Psoas muscle (tissue), 8 donors: ENCODE measurements around the gene ITGA1. TPM values are rescaled to one million over a fixed set of nuclear protein-coding genes. Genes with fewer than 3 reads are reported as not detected.

Source experiments
- ATAC-seq, 4 donors: fragments of 200-7000 bp; cut with Tn5 transposase; one replicate each; pipeline ENCODE4 v1.9.1; 2020; ENCODE audit warnings: moderate library complexity in 3 of 4, mild to moderate bottlenecking in 2 of 4
- DNase-seq, 2 donors: peaks; one replicate each; pipeline ENCODE4 v3.0.0-alpha.2; 2020
- H3K27ac ChIP-seq: fragments of 200-600 bp; one replicate; pipeline ENCODE4 v1.8.0; 2022
- H3K27me3 ChIP-seq, 3 donors: fragments of 200-600 bp in 1 of 3; one replicate each; pipeline versions ENCODE4 v1.6.1 to v1.8.0; 2013 to 2022; ENCODE audit warnings: low read length in 2 of 3, mild to moderate bottlenecking in 2 of 3, moderate library complexity in 1 of 3; ENCODE audit not compliant: insufficient read depth in 3 of 3
- H3K36me3 ChIP-seq, 2 donors: fragments of 200-600 bp in 1 of 2; one replicate each; pipeline versions ENCODE4 v1.6.1 to v1.8.0; 2013 to 2022; ENCODE audit warnings: low read depth in 1 of 2, mild to moderate bottlenecking in 1 of 2, moderate library complexity in 1 of 2; ENCODE audit not compliant: insufficient read depth in 1 of 2
- H3K4me1 ChIP-seq: fragments of 200-600 bp; one replicate; pipeline ENCODE4 v1.8.0; 2022
- H3K4me3 ChIP-seq: fragments of 200-600 bp; one replicate; pipeline ENCODE4 v1.8.0; 2022; ENCODE audit warnings: mild to moderate bottlenecking
- H3K9me3 ChIP-seq: fragments of 200-600 bp; one replicate; pipeline ENCODE4 v1.8.0; 2022
- WGBS, 3 donors: extraction: QIAGEN DNeasy Blood & Tissue Kit; methylation state at CpG; one replicate each; pipeline versions ENCODE4 v1.1.6 to v1.1.7; 2013; 5-methylcytosine and 5-hydroxymethylcytosine counted together
- intact Hi-C, 2 donors: fragments of 100-400 bp; cut with DNase I; formaldehyde crosslinking; loops; one replicate each; pipeline versions ENCODE4 v1.11.0 to v1.14.2; 2022
- polyA plus RNA-seq, 3 donors: library from polyadenylated mRNA; stranded (reverse); fragments of 200-250 nt; gene quantifications; one replicate each; pipeline ENCODE4 v1.2.3, GENCODE V29; 2013
- total RNA-seq, 4 donors: library from RNA; stranded (reverse); fragmentation: NEBNext Ultra II Directional in 2 of 4; extraction: Animal tissue kit (Norgen Biotek cat#: 25700) in 2 of 4; gene quantifications; one replicate each; pipeline versions ENCODE4 v1.2.1 to v1.2.4, GENCODE V29; 2021 to 2023
- TF ChIP-seq, protein P1 (sequence below): fragments of 200-600 bp; IDR thresholded peaks from one replicate; pipeline ENCODE4 v1.8.0; 2022; ENCODE audit warnings: antibody characterized with exemption
- donor health status: healthy with polysubstance abuse.
- donor health status: DM: no; HTN: no; CAD: no; lungs with moderate emphysema.
- donor health status: Bipolar disorder and iron deficiency.
- donor health status: healthy.
- donor health status: DM: yes; HTN: yes; CAD: no.
- donor health status: DM: no; HTN: no; CAD: no.
- donor health status: DM: no; HTN: no; CAD: no.
- donor health status: DM: yes; HTN: yes; CAD: no.

ITGA1 gene
- total and polyA plus RNA-seq, 7 donors, result 3.4 to 29.3 (median 13.0) TPM

DNA sequence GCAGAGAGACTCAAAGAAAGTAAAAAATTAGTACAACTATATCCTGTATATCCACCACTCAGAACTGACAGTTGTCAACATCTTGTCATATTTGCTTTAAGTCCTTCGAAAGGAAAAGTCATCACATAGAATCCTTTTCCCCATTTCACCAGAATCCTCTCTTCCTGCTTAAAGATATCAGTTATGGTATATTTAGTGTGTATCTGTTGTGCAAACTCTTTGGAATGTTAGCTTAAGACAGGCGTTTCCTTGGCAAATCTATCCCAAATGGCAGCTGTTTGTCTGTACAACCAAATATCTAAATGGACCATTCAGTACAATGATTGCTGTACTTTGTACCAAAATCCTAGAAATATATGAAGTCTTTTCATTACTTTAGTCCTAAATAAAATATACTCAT lies 98.5 kb downstream of the ITGA1 start:
- H3K9me3 ChIP-seq, result no peaks in the 10 kb centered on the region
- no peak overlapping the region for H3K4me3 ChIP-seq
- no peak for ATAC-seq
- peaks cover 0 to 13% of the 10 kb centered on the region in 2 donors for H3K36me3 ChIP-seq
- no peaks in the 10 kb centered on the region for H3K4me1 ChIP-seq
- DNase-seq, result no peak
- H3K27ac ChIP-seq, result no peak overlapping the region
- 34 to 46% (median 39%) methylated on average over 2 of the region's 2 CpGs for WGBS, 3 donors
- TF ChIP-seq, protein P1, sequence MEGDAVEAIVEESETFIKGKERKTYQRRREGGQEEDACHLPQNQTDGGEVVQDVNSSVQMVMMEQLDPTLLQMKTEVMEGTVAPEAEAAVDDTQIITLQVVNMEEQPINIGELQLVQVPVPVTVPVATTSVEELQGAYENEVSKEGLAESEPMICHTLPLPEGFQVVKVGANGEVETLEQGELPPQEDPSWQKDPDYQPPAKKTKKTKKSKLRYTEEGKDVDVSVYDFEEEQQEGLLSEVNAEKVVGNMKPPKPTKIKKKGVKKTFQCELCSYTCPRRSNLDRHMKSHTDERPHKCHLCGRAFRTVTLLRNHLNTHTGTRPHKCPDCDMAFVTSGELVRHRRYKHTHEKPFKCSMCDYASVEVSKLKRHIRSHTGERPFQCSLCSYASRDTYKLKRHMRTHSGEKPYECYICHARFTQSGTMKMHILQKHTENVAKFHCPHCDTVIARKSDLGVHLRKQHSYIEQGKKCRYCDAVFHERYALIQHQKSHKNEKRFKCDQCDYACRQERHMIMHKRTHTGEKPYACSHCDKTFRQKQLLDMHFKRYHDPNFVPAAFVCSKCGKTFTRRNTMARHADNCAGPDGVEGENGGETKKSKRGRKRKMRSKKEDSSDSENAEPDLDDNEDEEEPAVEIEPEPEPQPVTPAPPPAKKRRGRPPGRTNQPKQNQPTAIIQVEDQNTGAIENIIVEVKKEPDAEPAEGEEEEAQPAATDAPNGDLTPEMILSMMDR, result no peak
- no peaks in the 10 kb centered on the region for H3K27me3 ChIP-seq
- intact Hi-C loops, result no loop called here

- H3K4me3 ChIP-seq, result no peak overlapping the region
- no peaks in the 10 kb centered on the region for H3K9me3 ChIP-seq
- TF ChIP-seq, protein P1, result no peak
- DNase-seq (no peak), ATAC-seq (no peak)
- WGBS, 3 donors, result 81 to 84% (median 82%) methylated on average over 2 of the region's 2 CpGs
- peaks cover 0 to 13% of the 10 kb centered on the region in 2 donors for H3K36me3 ChIP-seq
- intact Hi-C loops, result no loop called here
- no peak overlapping the region for H3K27ac ChIP-seq
- H3K4me1 ChIP-seq, result no peaks in the 10 kb centered on the region
- no peaks in the 10 kb centered on the region for H3K27me3 ChIP-seq
Measured at GRCh38 chr5:52887066-52887465, 99.3 kb downstream of the ITGA1 start.

DNA sequence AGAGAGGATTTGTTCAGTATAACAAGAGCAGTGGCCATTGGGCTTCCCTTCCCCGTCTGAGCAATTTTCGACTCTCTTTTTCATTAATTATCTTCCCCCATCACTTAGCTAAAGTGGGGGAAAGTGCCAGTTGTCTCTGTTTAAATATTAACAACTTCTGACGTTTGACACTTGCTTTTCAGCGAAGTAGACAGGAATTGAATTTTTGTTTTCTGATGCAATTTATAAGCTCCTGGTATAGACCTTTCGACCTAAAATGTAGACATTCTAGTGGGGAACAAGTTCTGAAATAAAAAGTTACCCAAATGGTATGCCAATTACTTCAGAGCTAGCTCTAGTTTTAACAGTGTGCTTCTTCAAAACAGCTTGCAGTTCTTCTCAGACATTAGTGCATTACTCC lies 100.6 kb downstream of the ITGA1 start:
- TF ChIP-seq, protein P1, result no peak
- intact Hi-C loops, result no loop called here
- 88 to 91% (median 90%) methylated on average over 5 of the region's 5 CpGs for WGBS, 3 donors
- peaks cover 0 to 13% of the 10 kb centered on the region in 2 donors for H3K36me3 ChIP-seq
- peaks cover 2% of the 10 kb centered on the region for H3K4me1 ChIP-seq
- ATAC-seq (no peak), DNase-seq (no peak)
- no peaks in the 10 kb centered on the region for H3K27me3 ChIP-seq
- no peaks in the 10 kb centered on the region for H3K9me3 ChIP-seq
- no peak overlapping the region for H3K4me3 ChIP-seq
- no peak overlapping the region for H3K27ac ChIP-seq

DNA sequence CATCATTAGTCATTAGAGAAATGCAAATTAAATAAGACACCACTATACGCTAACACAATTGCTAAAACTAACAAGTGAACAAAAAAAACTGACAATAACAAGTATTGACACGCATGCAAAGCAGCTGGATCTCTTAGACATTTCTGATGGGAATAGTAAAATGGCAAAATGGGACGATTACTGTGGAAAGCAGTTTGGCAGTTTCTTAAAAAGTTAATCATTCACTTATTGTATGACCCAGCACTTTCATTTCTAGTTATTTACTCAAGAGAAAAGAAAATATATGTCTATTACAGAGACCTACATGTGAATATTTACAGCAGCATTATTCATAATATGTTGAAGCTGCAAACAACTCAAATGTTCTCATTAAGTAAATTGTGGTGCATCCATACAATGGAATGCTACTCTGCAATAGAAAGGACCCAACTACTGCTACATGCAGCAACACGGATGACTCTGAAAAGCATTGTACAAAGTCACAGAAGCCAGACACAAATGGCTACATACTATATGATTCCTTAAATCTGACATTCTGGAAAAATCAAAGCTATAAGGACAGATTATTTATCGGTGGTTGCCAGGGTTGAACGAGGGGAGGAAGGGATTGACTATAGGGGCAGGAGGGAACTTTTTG lies 104.6 kb downstream of the ITGA1 start:
- H3K9me3 ChIP-seq, result no peaks in the 10 kb centered on the region
- no peak overlapping the region for H3K27ac ChIP-seq
- H3K27me3 ChIP-seq, result no peaks in the 10 kb centered on the region
- H3K4me1 ChIP-seq, result peaks cover 7% of the 10 kb centered on the region
- TF ChIP-seq, protein P1, result no peak
- WGBS, 3 donors, result 71 to 80% (median 72%) methylated on average over 6 of the region's 6 CpGs
- H3K36me3 ChIP-seq, result peaks cover 0 to 13% of the 10 kb centered on the region in 2 donors
- no peak for ATAC-seq
- intact Hi-C loops, result no loop called here
- H3K4me3 ChIP-seq, result no peak overlapping the region
- no peak for DNase-seq

DNA sequence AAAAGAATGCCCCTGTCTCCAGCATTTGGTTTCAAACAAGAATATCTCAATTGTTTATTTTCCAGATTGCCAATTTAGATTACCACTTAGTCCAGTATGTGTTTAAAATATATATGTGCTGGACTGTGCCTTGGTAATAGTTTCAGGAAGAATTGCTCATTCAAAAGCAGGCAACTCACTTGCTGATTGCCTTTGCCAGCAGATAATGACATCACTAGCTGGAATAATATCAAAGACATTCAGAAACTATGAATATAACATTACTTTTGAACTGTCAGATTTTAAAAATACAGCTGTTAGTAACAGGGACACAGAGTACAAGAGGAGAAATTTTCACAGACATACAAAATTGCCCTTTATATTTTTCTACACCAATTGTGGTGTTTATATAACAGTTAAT lies 105.4 kb downstream of the ITGA1 start:
- ATAC-seq (peak in 1 of 4 donors; percentile 19), DNase-seq (no peak)
- Histone ChIP-seq H3K27me3 (no peaks in the 10 kb centered on the region), H3K9me3 (no peaks in the 10 kb centered on the region), H3K27ac (no peak overlapping the region), H3K4me3 (no peak overlapping the region), H3K36me3 (peaks cover 0 to 8% of the 10 kb centered on the region in 2 donors), H3K4me1 (peaks cover 7% of the 10 kb centered on the region)
- intact Hi-C loops, result no loop called here
- TF ChIP-seq, protein P1, result no peak
